ENCODE results near the gene ADGRG2.

GRCh38 chrX:19156186-19156585, 33.9 kb upstream of the ADGRG2 start:
- TF ChIP-seq POLR2A (IDR thresholded peaks at IDR 0.05; ENCODE audit: low read depth): no peak
- no peak for TF ChIP-seq POLR2AphosphoS5 (IDR thresholded peaks at IDR 0.05)

Data from esophagus muscularis mucosa (tissue), 2 donors.